ENCODE results near the gene SYT1. TPM values are rescaled to one million over a fixed set of nuclear protein-coding genes. Genes with fewer than 3 reads are reported as not detected.

The SYT1 gene
- total and polyA plus RNA-seq, 2 experiments from 2014 or later, result 48.7 to 51.7 TPM

DNA sequence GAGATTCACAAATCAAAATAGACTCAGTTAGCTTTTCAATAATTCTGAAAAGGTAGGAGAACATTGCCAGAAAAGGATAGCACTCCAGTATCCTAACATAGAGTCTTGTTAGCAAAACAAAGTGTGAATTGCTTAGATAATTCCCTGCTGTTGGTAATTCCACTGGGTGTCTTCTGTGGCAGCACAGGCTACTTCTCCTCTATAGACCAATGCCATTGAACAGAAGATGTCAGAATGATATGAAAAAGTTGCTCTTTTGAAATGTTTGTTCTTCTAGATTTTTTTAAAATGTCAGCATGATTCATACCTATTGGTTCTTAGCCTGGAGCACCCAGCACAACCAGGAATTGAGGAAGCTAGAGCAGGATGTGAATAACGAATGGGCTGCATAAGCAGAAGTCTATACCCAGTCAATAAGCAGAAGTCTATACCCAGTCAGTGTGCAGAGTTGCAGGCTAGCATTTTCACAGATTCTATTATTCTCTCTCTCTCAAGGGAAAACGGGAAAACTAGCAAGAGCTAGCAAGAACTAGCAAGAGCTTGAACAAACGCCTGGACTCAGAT is 112.8 kb downstream of the SYT1 start:
- no peak overlapping the region for H3K4me3 Mint-ChIP-seq
- H3K9me3 Mint-ChIP-seq, result no peaks in the 10 kb centered on the region
- Histone ChIP-seq H3K27me3 (ENCODE audit: insufficient read depth) (no peaks in the 10 kb centered on the region), H3K27ac (ENCODE audit: low read depth) (no peak overlapping the region), H3K4me3 (no peak overlapping the region), H3K9me2 (ENCODE audit: insufficient read depth) (no peaks in the 10 kb centered on the region), H3F3A (replicated peaks; ENCODE audit: low read depth) (no peaks in the 10 kb centered on the region), H2AFZ (no peak overlapping the region), H4K20me1 (replicated peaks; ENCODE audit: insufficient read depth) (peaks cover 8% of the 10 kb centered on the region; the same call in 1 of the 2 replicates), H3K4me1 (ENCODE audit: insufficient read depth) (no peaks in the 10 kb centered on the region), H3K79me2 (replicated peaks; ENCODE audit: insufficient read depth) (no peaks in the 10 kb centered on the region), H3K36me3 (ENCODE audit: insufficient read depth) (no peaks in the 10 kb centered on the region), H3K4me2 (no peak overlapping the region)
- H3K4me1 Mint-ChIP-seq, result no peaks in the 10 kb centered on the region
- DNase-seq (ENCODE audit: low spot score), result no peak
- TF ChIP-seq CREB1 (CRISPR knock-in tag; IDR thresholded peaks at IDR 0.05; ENCODE audit: low read depth), result no peak
- TF ChIP-seq JUNB (IDR thresholded peaks at IDR 0.05; ENCODE audit: unreplicated experiment), result no peak
- no peak for TF ChIP-seq ZNF331 (CRISPR knock-in tag; IDR thresholded peaks at IDR 0.05; ENCODE audit: low read depth)
- TF ChIP-seq EZH2 (IDR thresholded peaks at IDR 0.05; ENCODE audit: low read depth, unreplicated experiment), result no peak
- TF ChIP-seq NANOG (IDR thresholded peaks at IDR 0.05; ENCODE audit: borderline replicate concordance), result no peak
- TF ChIP-seq, protein P1, sequence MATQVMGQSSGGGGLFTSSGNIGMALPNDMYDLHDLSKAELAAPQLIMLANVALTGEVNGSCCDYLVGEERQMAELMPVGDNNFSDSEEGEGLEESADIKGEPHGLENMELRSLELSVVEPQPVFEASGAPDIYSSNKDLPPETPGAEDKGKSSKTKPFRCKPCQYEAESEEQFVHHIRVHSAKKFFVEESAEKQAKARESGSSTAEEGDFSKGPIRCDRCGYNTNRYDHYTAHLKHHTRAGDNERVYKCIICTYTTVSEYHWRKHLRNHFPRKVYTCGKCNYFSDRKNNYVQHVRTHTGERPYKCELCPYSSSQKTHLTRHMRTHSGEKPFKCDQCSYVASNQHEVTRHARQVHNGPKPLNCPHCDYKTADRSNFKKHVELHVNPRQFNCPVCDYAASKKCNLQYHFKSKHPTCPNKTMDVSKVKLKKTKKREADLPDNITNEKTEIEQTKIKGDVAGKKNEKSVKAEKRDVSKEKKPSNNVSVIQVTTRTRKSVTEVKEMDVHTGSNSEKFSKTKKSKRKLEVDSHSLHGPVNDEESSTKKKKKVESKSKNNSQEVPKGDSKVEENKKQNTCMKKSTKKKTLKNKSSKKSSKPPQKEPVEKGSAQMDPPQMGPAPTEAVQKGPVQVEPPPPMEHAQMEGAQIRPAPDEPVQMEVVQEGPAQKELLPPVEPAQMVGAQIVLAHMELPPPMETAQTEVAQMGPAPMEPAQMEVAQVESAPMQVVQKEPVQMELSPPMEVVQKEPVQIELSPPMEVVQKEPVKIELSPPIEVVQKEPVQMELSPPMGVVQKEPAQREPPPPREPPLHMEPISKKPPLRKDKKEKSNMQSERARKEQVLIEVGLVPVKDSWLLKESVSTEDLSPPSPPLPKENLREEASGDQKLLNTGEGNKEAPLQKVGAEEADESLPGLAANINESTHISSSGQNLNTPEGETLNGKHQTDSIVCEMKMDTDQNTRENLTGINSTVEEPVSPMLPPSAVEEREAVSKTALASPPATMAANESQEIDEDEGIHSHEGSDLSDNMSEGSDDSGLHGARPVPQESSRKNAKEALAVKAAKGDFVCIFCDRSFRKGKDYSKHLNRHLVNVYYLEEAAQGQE (IDR thresholded peaks at IDR 0.05; ENCODE audit: unreplicated experiment), result no peak
- TF ChIP-seq, protein P2, sequence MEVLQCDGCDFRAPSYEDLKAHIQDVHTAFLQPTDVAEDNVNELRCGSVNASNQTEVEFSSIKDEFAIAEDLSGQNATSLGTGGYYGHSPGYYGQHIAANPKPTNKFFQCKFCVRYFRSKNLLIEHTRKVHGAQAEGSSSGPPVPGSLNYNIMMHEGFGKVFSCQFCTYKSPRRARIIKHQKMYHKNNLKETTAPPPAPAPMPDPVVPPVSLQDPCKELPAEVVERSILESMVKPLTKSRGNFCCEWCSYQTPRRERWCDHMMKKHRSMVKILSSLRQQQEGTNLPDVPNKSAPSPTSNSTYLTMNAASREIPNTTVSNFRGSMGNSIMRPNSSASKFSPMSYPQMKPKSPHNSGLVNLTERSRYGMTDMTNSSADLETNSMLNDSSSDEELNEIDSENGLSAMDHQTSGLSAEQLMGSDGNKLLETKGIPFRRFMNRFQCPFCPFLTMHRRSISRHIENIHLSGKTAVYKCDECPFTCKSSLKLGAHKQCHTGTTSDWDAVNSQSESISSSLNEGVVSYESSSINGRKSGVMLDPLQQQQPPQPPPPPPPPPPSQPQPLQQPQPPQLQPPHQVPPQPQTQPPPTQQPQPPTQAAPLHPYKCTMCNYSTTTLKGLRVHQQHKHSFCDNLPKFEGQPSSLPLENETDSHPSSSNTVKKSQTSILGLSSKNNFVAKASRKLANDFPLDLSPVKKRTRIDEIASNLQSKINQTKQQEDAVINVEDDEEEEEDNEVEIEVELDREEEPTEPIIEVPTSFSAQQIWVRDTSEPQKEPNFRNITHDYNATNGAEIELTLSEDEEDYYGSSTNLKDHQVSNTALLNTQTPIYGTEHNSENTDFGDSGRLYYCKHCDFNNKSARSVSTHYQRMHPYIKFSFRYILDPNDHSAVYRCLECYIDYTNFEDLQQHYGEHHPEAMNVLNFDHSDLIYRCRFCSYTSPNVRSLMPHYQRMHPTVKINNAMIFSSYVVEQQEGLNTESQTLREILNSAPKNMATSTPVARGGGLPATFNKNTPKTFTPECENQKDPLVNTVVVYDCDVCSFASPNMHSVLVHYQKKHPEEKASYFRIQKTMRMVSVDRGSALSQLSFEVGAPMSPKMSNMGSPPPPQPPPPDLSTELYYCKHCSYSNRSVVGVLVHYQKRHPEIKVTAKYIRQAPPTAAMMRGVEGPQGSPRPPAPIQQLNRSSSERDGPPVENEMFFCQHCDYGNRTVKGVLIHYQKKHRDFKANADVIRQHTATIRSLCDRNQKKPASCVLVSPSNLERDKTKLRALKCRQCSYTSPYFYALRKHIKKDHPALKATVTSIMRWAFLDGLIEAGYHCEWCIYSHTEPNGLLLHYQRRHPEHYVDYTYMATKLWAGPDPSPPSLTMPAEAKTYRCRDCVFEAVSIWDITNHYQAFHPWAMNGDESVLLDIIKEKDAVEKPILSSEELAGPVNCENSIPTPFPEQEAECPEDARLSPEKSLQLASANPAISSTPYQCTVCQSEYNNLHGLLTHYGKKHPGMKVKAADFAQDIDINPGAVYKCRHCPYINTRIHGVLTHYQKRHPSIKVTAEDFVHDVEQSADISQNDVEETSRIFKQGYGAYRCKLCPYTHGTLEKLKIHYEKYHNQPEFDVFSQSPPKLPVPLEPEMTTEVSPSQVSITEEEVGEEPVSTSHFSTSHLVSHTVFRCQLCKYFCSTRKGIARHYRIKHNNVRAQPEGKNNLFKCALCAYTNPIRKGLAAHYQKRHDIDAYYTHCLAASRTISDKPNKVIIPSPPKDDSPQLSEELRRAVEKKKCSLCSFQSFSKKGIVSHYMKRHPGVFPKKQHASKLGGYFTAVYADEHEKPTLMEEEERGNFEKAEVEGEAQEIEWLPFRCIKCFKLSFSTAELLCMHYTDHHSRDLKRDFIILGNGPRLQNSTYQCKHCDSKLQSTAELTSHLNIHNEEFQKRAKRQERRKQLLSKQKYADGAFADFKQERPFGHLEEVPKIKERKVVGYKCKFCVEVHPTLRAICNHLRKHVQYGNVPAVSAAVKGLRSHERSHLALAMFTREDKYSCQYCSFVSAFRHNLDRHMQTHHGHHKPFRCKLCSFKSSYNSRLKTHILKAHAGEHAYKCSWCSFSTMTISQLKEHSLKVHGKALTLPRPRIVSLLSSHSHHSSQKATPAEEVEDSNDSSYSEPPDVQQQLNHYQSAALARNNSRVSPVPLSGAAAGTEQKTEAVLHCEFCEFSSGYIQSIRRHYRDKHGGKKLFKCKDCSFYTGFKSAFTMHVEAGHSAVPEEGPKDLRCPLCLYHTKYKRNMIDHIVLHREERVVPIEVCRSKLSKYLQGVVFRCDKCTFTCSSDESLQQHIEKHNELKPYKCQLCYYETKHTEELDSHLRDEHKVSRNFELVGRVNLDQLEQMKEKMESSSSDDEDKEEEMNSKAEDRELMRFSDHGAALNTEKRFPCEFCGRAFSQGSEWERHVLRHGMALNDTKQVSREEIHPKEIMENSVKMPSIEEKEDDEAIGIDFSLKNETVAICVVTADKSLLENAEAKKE (CRISPR knock-in tag; IDR thresholded peaks at IDR 0.05), result no peak
- TF ChIP-seq, protein P3, sequence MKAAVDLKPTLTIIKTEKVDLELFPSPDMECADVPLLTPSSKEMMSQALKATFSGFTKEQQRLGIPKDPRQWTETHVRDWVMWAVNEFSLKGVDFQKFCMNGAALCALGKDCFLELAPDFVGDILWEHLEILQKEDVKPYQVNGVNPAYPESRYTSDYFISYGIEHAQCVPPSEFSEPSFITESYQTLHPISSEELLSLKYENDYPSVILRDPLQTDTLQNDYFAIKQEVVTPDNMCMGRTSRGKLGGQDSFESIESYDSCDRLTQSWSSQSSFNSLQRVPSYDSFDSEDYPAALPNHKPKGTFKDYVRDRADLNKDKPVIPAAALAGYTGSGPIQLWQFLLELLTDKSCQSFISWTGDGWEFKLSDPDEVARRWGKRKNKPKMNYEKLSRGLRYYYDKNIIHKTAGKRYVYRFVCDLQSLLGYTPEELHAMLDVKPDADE (IDR thresholded peaks at IDR 0.05), result no peak
- no peak for ATAC-seq
- H3K36me3 Mint-ChIP-seq (ENCODE audit: low read depth), result no peaks in the 10 kb centered on the region; the same call in 2 of the 3 replicates
- H3K27ac Mint-ChIP-seq, result no peak overlapping the region
- H3K27me3 Mint-ChIP-seq (ENCODE audit: insufficient read depth, low read depth, poor library complexity), result no peaks in the 10 kb centered on the region
